HG03280 (cell line): ENCODE measurements around the gene SLC6A9.

ENCODE experiments used
- ATAC-seq: cut with Tn5 transposase; IDR thresholded peaks from one replicate; pipeline ENCODE4 v1.9.1; 2021; ENCODE audit warnings: mild to moderate bottlenecking, moderate library complexity; ENCODE audit not compliant: unreplicated experiment

Gene SLC6A9

DNA sequence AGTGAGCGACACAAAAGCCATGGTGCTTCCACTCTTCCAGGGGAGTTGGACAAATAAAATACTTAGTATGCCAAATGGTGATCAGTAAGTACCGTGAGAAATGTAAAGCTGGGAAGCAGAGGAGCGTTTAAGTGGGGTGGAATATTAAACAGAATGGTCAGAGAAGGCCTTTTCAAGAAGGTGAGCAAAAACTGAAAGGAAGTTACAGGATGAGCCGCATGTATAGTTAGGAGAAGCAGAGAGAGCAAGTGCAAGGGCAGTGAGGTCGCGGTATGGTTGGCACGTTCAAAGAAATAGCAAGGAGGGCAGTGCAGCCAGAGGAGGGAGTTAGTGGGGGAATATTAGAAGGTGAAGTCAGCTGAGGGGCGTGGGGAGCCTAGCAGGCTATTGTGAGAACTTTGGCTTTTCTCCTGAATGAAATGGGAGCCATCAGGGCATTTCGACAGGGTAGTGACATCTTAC, 57.2 kb downstream of the SLC6A9 start:
- ATAC-seq = no peak

DNA sequence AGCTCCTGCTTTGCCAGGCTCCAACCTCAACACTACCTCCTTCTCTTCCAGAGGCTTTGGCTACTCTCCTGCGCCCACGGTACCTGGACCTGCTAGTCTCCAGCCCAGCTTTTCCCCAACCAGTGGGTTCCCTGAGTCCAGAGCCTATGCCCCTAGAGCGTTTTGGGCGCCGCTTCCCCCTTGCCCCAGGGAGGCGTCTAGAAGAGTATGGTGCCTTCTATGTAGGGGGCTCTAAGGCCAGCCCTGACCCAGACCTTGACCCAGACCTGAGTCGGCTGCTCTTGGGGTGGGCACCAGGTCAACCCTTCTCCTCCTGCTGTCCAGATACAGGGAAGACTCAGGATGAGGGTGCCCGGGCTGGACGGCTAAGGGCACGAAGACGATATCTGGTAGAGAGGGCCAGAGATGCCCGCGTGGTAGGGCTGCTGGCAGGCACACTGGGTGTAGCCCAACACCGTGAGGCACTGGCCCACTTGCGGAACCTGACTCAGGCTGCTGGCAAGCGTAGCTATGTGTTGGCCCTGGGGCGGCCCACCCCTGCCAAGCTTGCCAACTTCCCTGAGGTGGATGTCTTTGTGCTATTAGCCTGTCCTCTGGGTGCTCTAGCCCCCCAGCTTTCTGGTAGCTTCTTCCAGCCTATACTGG, 59.8 kb downstream of the SLC6A9 start:
- no peak for ATAC-seq

DNA sequence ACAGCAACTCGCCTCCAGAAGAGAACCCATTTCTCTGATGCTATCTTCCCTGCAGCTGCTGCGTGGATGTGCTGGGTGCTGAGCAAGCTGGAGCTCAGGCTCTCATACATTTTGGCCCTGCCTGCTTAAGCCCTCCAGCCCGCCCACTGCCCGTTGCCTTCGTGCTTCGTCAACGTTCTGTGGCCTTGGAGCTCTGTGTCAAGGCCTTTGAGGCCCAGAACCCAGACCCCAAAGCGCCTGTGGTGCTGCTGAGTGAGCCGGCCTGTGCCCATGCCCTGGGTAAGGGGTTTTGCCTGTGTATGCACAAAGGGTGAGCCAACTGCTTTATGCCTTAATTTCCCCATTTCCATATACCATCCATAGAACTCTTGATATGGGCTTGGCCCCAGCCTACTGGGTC, 60.4 kb downstream of the SLC6A9 start:
- no peak for ATAC-seq

DNA sequence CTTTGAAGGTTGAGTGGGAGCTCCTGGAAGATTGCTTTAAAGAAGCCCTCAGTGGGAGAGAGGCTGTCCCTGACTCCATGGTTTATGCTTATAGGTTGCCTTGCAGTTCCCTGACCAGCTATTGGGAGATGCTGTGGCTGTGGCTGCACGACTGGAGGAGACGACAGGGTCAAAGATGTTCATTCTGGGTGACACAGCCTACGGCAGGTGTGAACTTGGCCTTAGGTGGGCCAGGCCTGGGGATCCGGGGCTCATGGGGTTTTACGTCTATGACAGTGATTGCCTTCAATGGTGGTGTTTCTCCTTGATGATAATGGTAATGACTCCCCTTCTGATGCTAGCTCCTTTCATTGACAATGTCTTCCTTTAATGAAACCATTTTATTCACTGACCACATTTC, 60.8 kb downstream of the SLC6A9 start:
- ATAC-seq = no peak

DNA sequence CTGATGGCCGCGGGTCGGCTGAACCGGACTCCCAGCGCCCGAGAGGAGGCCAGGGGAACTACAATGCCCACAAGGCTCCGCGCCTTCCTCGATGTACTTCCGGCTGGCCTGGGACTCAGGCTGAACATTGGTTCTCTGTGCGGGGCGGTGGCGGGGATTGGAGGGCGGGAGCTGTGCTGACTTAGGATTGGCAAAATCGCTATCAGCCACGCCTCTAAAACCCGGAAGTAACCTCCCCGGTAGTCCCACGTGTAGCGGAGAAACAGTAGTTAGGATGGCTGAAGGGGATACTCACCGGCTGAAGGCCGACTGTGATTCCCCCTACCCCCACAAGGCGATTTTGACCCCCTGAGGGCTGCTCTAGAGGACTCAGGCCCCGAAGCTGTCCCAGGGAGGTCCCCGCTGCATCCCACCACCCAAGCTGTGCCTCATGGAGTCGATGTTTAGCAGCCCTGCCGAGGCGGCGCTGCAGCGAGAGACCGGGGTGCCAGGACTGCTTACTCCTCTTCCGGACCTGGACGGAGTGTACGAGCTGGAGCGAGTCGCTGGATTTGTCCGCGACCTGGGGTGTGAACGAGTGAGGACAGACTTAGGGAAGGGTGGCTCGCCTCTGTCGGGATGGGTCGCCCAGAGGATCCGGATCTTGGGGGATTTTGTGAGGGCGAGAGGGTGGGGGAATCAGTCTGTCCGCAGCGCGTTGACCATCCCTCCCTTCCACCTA, 61.4 kb downstream of the SLC6A9 start, which contains the start of gene DPH2:
DPH2 (plus strand) TSS at position 265 of the 721 bp plus-strand sequence; CDS start at position 431, 166 bp downstream.
- ATAC-seq = peak; percentile 91

DNA sequence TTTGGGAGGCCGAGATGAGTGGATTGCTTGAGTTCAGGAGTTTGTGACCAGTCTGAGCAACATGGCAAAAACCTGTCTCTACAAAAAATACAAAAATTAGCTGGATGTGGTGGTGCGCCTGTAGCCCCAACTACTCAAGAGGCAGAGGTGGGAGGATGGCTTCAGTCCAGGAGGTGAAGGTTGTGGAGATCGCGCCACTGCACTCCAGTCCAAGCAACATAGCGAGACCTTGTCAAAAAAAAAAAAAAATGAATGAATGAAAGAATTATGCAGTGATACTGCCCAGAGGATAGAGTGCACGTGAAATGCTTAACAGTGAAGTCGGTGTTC, 61.9 kb downstream of the SLC6A9 start:
- no peak for ATAC-seq

DNA sequence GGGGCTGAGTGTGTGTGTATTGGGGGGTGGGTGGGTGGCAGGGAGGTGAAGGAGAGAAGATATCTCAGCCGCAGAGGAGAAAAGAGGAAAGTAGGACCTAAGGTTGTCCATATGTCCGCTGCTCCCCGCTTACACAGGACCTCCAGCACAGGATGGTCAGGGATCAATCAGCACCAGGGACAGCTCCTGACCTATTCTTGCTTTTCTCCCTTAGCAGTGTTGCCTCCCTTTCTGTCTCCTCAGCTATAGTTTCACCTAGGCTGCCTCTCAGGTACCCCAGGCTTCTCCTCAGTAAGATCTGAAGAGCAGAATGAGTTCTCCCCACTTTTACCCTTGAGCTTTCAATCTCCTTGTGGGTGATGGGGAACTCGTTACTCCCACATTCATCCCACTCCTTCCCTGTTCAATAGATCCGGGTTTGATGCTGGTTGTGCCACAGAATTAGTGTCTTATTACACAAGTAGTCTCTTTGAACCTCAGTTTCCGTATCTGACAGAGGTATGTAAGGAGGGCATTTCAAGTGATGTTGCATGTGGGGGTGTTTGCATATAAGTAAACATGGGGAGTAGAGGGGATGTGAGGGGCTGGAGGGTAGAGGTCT, 62.8 kb downstream of the SLC6A9 start:
- no peak for ATAC-seq

DNA sequence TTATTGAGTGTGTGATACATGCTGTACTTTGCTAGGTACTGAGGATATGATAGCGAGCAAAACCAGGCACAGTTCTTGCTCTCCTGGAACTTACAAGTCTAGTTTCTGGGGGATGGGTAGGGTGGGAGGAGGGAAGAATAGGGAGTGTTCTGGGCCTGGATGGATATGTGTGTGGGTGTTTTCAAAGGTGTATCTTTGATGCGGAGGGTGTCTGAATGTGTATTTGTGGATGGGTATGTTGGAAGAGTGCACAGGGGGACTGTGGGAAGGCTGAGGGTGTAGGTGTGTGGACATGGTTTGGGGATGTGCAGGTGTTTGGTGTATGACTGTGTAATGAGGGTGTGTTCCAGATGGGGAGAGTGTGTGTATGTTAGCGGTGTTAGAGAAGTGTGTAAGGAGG, 65.9 kb downstream of the SLC6A9 start:
- no peak for ATAC-seq

DNA sequence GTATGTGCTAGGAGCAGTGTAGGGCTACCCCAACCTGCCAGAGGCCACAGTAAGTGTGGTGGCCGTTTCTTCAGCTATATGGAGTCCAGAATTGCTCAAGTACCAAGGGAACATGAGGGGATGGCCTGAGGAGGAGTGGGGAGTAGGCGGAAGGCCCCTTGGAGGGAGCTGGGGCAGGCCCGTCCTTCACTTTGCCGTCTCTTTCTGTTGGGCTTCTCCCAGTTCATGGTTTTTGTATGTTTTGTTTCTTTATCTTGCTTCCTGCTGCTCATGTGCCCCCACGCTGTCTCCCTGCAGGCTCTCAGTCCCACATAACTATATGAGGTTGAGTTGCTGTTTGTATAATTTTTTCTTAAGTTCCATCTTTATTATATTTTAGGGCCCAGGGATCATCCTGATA, 67.4 kb downstream of the SLC6A9 start:
- no peak for ATAC-seq

DNA sequence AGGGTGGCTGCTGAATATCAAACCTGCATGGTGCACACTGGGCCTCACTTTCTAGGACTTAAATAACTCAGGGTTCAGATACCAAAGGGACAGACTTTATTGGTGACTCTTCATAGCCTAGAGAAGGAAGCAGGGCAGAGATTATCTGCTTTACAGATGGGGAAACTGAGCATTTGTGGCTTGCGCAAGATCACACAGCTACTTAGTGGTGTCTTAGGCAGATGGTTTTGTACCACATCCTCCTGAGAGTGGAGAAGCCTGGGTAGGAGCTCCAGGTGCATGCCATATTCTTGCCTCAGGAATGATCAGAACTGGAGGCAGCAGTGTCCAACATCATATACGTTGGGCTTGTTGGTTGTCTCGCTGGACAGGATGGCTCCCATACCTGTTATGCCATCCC, 68.3 kb downstream of the SLC6A9 start:
- no peak for ATAC-seq

DNA sequence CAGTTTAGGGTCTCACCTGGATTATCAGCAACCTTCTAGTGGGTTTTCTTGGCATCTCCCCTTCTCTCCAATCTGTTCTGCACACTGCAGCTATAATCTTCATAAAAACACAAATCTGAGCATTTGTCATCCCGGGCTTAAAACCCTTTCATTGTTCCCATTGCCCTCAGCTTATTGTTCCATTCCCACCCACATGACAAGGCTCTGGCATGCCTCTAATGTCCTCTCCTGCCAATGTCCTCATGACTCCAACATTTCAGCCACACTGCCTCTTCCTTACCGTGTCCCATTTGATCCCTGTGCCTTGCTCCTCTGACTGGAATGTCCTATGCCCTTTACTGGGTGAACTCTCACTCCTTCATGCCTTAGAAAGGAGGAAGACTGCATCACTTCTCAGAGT, 68.9 kb downstream of the SLC6A9 start:
- no peak for ATAC-seq

DNA sequence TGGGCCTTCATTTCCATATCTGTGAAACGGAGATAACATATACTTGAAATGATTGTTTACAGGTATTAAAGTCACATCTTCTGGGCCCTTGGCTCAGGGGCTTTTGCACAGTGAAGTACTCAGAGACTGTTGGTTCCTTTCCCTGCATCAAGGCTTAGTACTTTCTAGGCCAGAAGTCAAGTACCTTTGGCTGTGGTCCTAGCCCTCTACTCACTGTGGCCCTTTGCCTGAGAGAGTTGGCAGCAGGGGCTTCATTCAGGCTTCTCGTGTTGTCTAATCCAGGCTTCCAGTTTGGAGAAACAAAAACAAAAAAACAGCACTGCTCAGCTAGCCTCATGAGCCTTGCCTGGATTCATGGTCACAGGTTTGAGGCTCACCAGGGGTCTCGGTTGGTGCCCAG, 69.6 kb downstream of the SLC6A9 start:
- no peak for ATAC-seq

DNA sequence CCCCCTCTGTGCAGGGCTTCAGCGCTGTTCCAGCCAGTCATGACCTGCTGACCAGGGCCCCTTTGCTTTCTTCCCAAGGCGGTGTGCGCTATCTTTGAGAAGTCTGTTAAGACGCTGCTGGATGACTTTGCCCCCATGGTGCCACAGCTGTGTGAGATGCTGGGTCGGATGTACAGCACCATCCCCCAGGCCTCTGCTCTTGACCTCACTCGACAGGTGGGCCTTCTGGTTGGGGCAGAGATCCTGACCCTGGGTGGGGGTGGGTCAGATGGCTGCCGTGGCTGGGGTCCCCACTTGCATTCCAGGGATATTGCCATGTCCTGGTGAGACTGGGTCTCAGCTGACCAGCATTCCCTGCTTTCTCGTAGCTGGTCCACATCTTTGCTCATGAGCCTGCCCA, 70.5 kb downstream of the SLC6A9 start:
- ATAC-seq = no peak

DNA sequence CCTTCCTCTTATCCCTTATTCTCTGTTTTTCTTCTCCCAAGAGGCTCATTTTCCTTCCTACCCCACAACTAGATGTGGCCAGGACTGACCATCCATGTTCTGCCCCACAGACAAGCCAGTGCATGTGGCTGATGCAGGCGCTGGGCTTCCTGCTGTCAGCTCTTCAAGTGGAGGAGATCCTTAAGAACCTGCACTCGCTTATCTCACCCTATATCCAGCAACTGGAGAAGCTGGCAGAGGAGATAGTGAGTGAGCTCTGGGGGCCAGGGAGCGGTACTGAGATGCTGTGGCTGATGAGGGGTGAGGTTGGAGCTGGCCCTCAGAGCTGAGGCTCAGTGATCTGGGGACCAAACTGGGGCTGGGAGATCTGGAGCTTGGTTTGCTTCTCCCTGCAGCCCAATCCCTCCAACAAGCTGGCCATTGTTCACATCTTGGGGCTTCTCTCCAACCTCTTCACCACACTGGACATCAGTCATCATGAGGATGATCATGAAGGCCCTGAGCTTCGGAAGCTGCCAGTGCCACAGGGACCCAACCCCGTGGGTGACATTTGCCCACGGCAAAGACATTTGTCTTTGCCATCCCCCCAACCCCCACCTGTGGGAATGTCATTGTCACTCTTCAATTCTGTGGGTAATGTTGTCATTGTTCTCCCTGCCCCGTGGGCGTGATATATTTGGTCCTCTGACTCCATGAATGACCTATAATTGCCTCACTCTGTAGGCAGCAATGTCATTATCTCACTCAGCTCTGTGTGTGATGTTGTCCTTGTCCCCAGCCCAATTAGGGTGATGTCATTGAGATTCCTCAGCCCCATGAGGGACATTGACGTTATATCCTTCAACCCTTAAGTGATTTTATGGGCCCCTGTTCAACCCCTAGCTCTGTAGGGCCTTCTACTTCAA, 72.7 kb downstream of the SLC6A9 start:
- ATAC-seq = no peak

DNA sequence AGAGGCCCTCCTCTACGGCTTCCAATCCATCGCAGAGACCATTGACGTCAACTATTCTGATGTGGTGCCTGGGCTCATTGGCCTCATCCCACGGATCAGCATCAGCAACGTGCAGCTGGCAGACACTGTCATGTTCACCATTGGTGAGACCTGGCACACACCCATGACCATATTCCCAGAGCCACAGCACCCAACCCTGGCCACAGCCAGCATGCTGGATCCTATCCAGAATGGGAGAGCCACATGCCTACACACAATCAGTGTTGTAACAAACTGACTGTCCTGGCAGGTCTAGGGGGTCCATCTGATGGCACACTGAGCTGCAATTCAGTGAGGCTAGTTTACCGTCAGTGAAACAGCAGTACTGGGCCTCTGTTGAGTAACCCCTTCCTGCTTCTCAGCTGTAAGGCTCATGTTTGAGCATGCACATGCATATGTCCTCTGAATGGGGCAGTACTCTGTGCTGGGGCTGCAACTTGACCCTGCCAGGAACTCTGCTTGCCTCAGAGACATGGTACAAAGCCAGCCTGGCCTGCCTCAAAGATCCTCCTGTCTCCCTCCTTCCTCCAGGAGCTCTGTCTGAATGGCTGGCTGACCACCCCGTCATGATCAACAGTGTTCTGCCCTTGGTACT, 73.7 kb downstream of the SLC6A9 start:
- ATAC-seq = no peak

DNA sequence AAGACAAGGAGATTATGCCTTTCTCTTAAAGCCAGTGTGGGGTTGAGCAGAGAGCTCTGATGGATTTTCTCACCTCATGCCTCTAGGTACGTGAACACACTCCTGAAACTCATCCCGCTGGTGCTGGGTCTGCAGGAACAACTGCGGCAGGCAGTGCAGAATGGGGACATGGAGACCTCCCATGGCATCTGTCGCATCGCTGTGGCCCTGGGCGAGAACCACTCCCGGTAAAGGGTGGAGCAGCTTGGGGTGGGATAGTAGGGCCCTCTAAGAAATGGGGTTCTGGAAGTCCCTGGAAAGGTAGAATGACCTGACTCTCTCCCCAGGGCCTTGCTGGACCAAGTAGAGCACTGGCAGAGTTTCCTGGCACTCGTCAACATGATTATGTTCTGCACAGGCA, 75.0 kb downstream of the SLC6A9 start:
- no peak for ATAC-seq

DNA sequence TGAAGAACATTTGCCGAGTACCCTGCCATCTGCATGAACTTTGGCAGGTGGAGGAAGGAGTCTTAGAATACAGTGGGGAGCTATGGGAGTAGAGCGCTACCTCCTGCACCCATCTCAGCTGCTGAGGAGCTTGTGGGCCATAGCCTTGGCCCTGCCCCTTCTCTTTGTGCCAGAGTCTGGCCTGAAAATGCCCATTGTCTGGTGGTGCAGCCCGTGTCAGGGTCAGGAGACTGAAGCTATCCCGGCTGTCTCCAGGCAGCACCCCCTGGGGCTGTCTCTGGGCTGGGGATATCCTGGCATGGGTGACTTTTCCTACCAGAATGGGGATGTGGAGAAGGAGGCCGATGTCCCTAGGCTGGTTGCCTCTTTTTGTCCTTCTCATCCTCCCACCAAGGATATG, 77.2 kb downstream of the SLC6A9 start:
- ATAC-seq = no peak

DNA sequence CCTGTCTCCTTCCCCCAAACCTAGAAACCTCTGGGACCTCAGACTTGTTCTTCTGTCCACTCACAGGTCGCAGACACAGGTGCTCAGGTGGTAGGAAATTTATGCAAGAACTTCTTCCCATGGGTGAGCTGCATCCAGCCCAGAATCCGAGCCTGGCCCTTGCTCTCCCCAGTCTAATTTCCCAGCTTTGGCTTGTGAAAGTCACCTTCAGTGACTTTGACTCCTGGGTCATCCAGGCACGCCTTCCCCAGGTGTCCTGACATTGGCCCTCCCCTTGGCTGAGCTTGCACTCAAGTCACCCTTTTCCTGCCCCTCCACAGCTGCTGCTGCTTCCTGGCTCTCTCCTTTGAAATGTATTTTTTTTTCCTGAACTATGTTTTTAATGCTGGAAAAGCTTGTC, 77.9 kb downstream of the SLC6A9 start:
- ATAC-seq = no peak

DNA sequence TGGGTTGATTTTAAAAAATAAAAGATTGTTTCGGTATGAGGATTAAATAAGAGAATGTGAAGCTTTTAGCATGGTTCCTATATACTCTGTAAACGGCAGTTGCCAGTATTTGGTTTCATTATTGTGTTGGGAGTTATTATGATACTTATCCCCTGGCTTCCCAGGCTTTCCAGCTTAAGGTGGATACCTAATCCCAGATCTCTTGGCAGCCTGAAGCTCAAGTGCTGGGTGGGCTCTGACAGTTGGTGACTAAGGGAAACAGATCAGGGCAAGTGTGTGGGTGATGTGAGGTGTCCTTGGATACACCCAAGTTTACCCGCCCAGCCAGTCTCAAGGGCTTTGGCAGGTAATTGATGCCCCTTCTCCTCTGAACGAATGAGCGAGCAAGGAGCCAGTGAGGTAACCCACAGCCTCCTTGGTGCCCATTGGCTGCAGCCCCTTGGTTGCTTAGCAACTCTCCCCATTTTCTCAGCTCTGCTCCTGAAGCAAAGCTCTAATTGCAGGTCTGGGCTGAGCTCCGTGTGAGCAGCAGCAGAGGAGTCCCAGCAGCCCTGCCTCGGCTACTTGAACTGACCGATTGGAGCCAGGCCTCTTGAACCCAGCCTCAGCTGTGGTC, 78.4 kb downstream of the SLC6A9 start:
- no peak for ATAC-seq
